SK-N-DZ (cell line): Measurements from ENCODE around the gene SMAP2.

Experiments
- DNase-seq: peaks from one replicate; pipeline ENCODE4 v3.0.0-alpha.2; 2015; ENCODE audit warnings: low spot score

The SMAP2 gene

GRCh38 chr1:40389871-40390560 lies 16.5 kb downstream of the SMAP2 start:
- no peak for DNase-seq

GRCh38 chr1:40390857-40391256 lies 17.3 kb downstream of the SMAP2 start:
- DNase-seq, result no peak

- no peak for DNase-seq
These were observed 18.2 kb downstream of the SMAP2 start for GRCh38 chr1:40391688-40392145.

GRCh38 chr1:40392221-40392620 lies 18.7 kb downstream of the SMAP2 start:
- no peak for DNase-seq

- no peak for DNase-seq
These were observed 19.6 kb downstream of the SMAP2 start for GRCh38 chr1:40393173-40393572.

GRCh38 chr1:40394491-40395172 lies 21.1 kb downstream of the SMAP2 start:
- DNase-seq, result no peak

GRCh38 chr1:40395190-40396175 lies 22.0 kb downstream of the SMAP2 start:
- DNase-seq, result no peak

GRCh38 chr1:40396420-40396819 lies 22.9 kb downstream of the SMAP2 start:
- DNase-seq, result no peak

GRCh38 chr1:40397258-40397657 lies 23.7 kb downstream of the SMAP2 start:
- DNase-seq, result no peak

GRCh38 chr1:40399984-40400704 lies 26.6 kb downstream of the SMAP2 start:
- DNase-seq, result no peak

GRCh38 chr1:40401473-40402201 lies 28.1 kb downstream of the SMAP2 start:
- no peak for DNase-seq

GRCh38 chr1:40404670-40405462 lies 31.3 kb downstream of the SMAP2 start:
- DNase-seq, result peak; percentile 42

GRCh38 chr1:40405812-40406211 lies 32.3 kb downstream of the SMAP2 start:
- DNase-seq, result no peak

GRCh38 chr1:40407453-40407852 lies 33.9 kb downstream of the SMAP2 start:
- DNase-seq, result no peak

GRCh38 chr1:40409467-40409866 lies 35.9 kb downstream of the SMAP2 start:
- no peak for DNase-seq

- DNase-seq, result no peak
These were observed 37.8 kb downstream of the SMAP2 start for GRCh38 chr1:40411294-40411693.

- no peak for DNase-seq
These were observed 38.3 kb downstream of the SMAP2 start for GRCh38 chr1:40411843-40412242.

GRCh38 chr1:40413527-40414252 lies 40.2 kb downstream of the SMAP2 start:
- no peak for DNase-seq

- no peak for DNase-seq
These were observed 40.8 kb downstream of the SMAP2 start for GRCh38 chr1:40414331-40414730.
